ENCODE data around the gene PTMA.
A peak's percentile ranks its signal among the peaks of the same experiment; 100 is the strongest.
"Not testable (repeated sequence)": the region's sequence is repeated elsewhere in the genome, so short reads cannot be mapped to it uniquely, and the experiment has no call there.

Gene PTMA
- total RNA-seq, result 854 to 1,825 (median 1,353) reads per million in 3 experiments

- peak; percentile 100 for DNase-seq
These were observed at the start of gene PTMA for GRCh38 chr2:231707927-231708772. Gene PTMA, plus strand, starts transcription at chr2:231708525. Its CDS starts 182 bp downstream, at chr2:231708707.

DNA sequence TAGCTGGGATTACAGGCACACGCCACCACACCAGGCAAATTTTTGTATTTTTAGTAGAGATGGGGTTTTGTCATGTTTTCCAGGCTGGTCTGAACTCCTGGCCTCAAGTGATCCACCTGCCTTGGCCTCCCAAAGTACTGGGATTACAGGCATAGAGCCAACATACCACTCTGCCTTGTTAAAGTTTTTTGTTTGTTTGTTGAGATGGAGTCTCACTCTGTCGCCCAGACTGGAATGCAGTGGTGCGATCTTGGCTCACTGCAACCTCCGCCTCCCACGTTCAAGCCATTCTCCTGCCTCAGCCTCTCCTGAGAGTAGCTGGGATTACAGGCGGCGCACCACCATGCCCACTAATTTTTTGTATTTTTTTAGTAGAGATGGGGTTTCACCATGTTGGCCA lies 48.3 kb upstream of the PTMA start:
- DNase-seq, result not testable (repeated sequence)

- DNase-seq, result no peak
These were observed 47.5 kb upstream of the PTMA start for GRCh38 chr2:231660860-231661259.

GRCh38 chr2:231661422-231662027 lies 46.8 kb upstream of the PTMA start:
- DNase-seq, result no peak

GRCh38 chr2:231662028-231662810 lies 46.1 kb upstream of the PTMA start:
- peak; percentile 99 for DNase-seq

GRCh38 chr2:231662811-231663457 lies 45.4 kb upstream of the PTMA start:
- DNase-seq, result no peak

- no peak for DNase-seq
These were observed 44.7 kb upstream of the PTMA start for GRCh38 chr2:231663458-231664212.

DNA sequence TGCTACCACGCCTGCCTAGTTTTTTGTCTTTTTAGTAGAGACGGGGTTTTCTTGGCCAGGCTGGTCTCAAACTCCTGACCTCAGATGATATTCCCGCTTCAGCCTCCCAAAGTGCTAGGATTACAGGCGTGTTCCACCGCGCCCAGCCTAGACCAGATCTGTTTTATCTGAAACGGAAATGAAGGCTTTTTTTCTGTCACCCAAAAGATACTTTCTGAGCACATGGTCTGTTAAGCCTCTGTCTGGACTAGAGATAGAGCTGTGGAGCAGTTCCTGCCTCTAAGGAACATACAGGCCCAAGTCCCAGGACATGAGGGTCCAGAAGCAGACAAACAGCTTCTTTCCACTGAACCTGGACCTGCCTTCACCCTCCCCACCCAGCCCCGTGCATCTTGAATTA lies 43.6 kb upstream of the PTMA start:
- DNase-seq, result no peak

- no peak for DNase-seq
These were observed 42.8 kb upstream of the PTMA start for GRCh38 chr2:231665245-231666170.

- DNase-seq, result no peak
These were observed 41.9 kb upstream of the PTMA start for GRCh38 chr2:231666171-231667095.

DNA sequence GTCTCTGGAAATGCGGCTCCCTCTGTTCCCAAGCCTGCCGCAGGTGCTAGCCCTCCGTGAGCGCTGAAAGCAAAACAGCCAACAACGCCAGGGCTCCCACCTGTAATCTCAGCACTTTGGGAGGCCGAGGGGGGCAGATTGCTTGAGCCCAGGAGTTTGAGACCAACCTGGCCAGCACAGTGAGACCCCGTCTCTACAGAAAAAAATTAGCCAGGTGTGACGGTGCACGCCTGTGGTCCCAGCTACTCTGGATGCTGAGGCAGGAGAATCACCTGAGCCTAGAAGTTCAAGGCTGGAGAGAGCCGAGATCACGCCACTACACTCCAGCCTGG lies 41.3 kb upstream of the PTMA start:
- no peak for DNase-seq

- DNase-seq, result no peak
These were observed 40.8 kb upstream of the PTMA start for GRCh38 chr2:231667496-231667895.

- DNase-seq, result no peak
These were observed 39.3 kb upstream of the PTMA start for GRCh38 chr2:231668981-231669380.

- no peak for DNase-seq
These were observed 36.9 kb upstream of the PTMA start for GRCh38 chr2:231671270-231672050.

- DNase-seq, result no peak
These were observed 35.5 kb upstream of the PTMA start for GRCh38 chr2:231672617-231673347.

GRCh38 chr2:231673348-231673770 lies 35.0 kb upstream of the PTMA start:
- DNase-seq, result no peak

GRCh38 chr2:231674587-231675338 lies 33.6 kb upstream of the PTMA start:
- DNase-seq, result peak; percentile 27

DNA sequence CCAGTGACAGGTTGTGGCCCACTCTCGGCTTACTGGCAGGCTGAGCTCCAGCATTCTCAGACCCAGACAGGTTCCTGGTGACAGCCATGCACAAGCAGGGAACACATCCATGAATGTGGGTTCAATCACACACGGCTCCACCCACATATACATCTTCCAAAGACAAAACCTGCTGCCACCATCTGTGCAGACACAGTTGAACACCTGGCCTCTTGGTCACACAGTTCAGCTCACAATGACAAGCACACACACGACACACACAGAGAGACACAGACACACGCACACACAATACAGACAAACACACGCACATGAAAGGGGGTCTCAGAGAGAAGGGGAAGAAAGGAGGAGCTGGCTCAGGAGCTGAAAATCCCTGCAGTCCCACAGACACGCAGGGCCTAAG lies 32.1 kb upstream of the PTMA start:
- no peak for DNase-seq

All from central memory CD4-positive, alpha-beta T cell (primary cell).